Measurements from ENCODE around the gene ZFYVE28.

GRCh38 chr4:2347190-2347589 lies 71.3 kb downstream of the ZFYVE28 start:
- TF ChIP-seq EZH2phosphoT487 (conservative IDR thresholded peaks at IDR 0.05; ENCODE audit: low read length), result no peak
- no peak for TF ChIP-seq CTCF (IDR thresholded peaks at IDR 0.05; ENCODE audit: insufficient read depth, low read length, poor library complexity, severe bottlenecking)

Measured in SU-DHL-6 (cell line).